ENCODE data around the gene SMC2.

DNA sequence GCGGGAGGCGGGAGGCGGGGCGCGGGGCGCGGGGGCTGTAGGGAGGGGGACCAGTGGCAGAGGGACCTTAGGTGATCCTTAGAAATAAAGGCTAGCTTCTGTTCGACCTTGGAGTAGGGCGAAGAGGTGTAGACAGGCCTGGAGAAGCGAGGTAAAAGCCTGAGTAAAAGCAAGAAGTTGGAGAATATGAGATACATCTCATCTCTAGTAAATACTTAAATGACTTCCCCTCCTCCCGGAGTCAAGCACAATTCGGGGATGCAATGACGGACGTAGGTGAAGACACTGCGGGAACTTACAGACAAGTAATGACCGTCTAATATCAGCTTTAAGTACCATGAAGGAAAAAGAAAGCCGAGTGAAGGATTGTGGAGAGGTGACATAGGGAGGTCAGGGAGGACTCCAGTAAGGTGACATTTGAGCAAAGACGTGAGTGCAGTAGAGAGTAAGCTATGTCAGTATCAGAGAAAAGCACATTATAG, 466 bp downstream of the SMC2 start:
- TF ChIP-seq RAD21 (conservative IDR thresholded peaks at IDR 0.05 in 1 of 2, IDR thresholded peaks at IDR 0.05 in 1 of 2) (no peak), CEBPB (IDR thresholded peaks at IDR 0.05) (no peak)
- TF ChIP-seq, protein P1, sequence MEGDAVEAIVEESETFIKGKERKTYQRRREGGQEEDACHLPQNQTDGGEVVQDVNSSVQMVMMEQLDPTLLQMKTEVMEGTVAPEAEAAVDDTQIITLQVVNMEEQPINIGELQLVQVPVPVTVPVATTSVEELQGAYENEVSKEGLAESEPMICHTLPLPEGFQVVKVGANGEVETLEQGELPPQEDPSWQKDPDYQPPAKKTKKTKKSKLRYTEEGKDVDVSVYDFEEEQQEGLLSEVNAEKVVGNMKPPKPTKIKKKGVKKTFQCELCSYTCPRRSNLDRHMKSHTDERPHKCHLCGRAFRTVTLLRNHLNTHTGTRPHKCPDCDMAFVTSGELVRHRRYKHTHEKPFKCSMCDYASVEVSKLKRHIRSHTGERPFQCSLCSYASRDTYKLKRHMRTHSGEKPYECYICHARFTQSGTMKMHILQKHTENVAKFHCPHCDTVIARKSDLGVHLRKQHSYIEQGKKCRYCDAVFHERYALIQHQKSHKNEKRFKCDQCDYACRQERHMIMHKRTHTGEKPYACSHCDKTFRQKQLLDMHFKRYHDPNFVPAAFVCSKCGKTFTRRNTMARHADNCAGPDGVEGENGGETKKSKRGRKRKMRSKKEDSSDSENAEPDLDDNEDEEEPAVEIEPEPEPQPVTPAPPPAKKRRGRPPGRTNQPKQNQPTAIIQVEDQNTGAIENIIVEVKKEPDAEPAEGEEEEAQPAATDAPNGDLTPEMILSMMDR (IDR thresholded peaks at IDR 0.05) = no peak
- TF ChIP-seq, protein P2, sequence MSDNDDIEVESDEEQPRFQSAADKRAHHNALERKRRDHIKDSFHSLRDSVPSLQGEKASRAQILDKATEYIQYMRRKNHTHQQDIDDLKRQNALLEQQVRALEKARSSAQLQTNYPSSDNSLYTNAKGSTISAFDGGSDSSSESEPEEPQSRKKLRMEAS (IDR thresholded peaks at IDR 0.05) = no peak
- TF ChIP-seq, protein P3, sequence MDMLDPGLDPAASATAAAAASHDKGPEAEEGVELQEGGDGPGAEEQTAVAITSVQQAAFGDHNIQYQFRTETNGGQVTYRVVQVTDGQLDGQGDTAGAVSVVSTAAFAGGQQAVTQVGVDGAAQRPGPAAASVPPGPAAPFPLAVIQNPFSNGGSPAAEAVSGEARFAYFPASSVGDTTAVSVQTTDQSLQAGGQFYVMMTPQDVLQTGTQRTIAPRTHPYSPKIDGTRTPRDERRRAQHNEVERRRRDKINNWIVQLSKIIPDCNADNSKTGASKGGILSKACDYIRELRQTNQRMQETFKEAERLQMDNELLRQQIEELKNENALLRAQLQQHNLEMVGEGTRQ (IDR thresholded peaks at IDR 0.05) = no peak

Measured in A549 (cell line).